Motor neuron (in vitro differentiated cells): Measurements from ENCODE around the gene CDCA3. TPM values are rescaled to one million over a fixed set of nuclear protein-coding genes. Genes with fewer than 3 reads are reported as not detected.

Experiments used
- ATAC-seq, 8 experiments: fragments of 200-7000 bp; cut with Tn5 transposase; replicated peaks in 6 of 8; 2 replicates each; pipeline ENCODE4 v1.8.0; 2021; ENCODE audit warnings: mild to moderate bottlenecking in 8 of 8, moderate library complexity in 8 of 8
- H3K27ac ChIP-seq, 2 donors: fragments of 250-450 bp; sonication (Bioruptor Pico); 2 replicates each; pipeline ENCODE4 v1.9.0; 2021; ENCODE audit warnings: antibody characterized with exemption in 2 of 2, mild to moderate bottlenecking in 2 of 2, moderate library complexity in 1 of 2
- H3K4me1 ChIP-seq, 2 donors: fragments of 250-450 bp; sonication (Bioruptor Pico); replicated peaks in 1 of 2; 2 replicates each; pipeline ENCODE4 v1.6.1; 2021; ENCODE audit warnings: antibody characterized with exemption in 2 of 2, mild to moderate bottlenecking in 2 of 2, moderate library complexity in 1 of 2
- H3K4me3 ChIP-seq, 5 donors: fragments of 250-450 bp; sonication (Bioruptor Pico); 2 replicates each; pipeline ENCODE4 v1.9.0; 2021; ENCODE audit warnings: antibody characterized with exemption in 5 of 5, mild to moderate bottlenecking in 5 of 5, moderate library complexity in 4 of 5
- WGBS, 10 experiments: fragments of 450-650 bp; shearing (Covaris generic); methylation state at CpG; one replicate each; pipeline ENCODE4 v1.0.0; 2022; 5-methylcytosine and 5-hydroxymethylcytosine counted together
- in situ Hi-C, 9 experiments: fragments of 400-800 bp; cut with MboI; loops; one replicate each; pipeline ENCODE4 v1.15.0; 2021; ENCODE audit warnings: low sequenced_read_pairs in 9 of 9, low pct_unique_long_range_greater_than_20kb in 2 of 9; ENCODE audit not compliant: unreplicated experiment in 9 of 9
- total RNA-seq, 8 experiments: library from RNA; unstranded; fragments of 300-600 nt; gene quantifications; 2 replicates each; pipeline versions ENCODE4 v1.2.3 to v1.2.4, GENCODE V29; 2022

Gene CDCA3
- total RNA-seq, 8 experiments from 2014 or later, result 3.0 to 36.3 (median 6.2) TPM

DNA sequence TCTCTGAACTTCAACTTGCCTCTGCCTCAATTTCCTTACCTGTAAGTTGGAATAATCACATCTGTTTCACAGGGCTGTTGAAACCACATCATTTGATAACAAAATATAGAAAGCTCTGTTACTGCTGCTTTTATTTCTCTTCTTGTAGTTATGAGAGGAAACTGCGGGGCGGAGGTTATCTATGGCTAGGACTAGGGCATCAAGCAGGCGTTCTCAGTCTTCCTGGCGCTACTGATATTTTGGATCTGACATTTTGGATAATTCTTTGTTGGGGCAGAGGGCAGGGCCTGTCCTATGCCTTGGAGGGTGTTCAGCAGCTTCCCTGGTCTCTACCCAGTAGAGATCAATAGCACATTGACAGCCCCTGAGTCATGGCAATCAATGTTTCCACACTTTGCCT lies 19.0 kb downstream of the CDCA3 start:
- no peak overlapping the region for H3K27ac ChIP-seq
- in situ Hi-C loops, result loop anchor here in 1 of 9 experiments (25.0 kb wide), 1 partner anchor 95 kb away; no protein-coding TSS in a partner anchor
- WGBS, 10 experiments, result 91 to 100% (median 98%) methylated on average over 3 to 4 of the region's 4 CpGs; no CpG with 5 or more reads in 4 of the 10 experiments
- ATAC-seq, result no peak
- no peak overlapping the region for H3K4me3 ChIP-seq
- peaks cover 11 to 12% of the 10 kb centered on the region in 2 donors for H3K4me1 ChIP-seq

GRCh38 chr12:6831450-6831995 lies 19.6 kb downstream of the CDCA3 start:
- ATAC-seq, result no peak
- in situ Hi-C loops, result loop anchor here in 1 of 9 experiments (25.0 kb wide), 1 partner anchor 94 kb away; no protein-coding TSS in a partner anchor
- Histone ChIP-seq H3K4me1 (peaks cover 17 to 18% of the 10 kb centered on the region in 2 donors), H3K27ac (no peak overlapping the region), H3K4me3 (no peak overlapping the region)
- WGBS, 10 experiments, result 70 to 100% (median 90%) methylated on average over 1 to 6 of the region's 12 CpGs; no CpG with 5 or more reads in 4 of the 10 experiments

- in situ Hi-C loops, result loop anchor here in 1 of 9 experiments (25.0 kb wide), 1 partner anchor 94 kb away; no protein-coding TSS in a partner anchor
- H3K4me3 ChIP-seq, result no peak overlapping the region
- WGBS, 10 experiments, result 40 to 100% (median 70%) methylated on average over 1 to 5 of the region's 6 CpGs; no CpG with 5 or more reads in 5 of the 10 experiments
- peaks cover 18% of the 10 kb centered on the region in 2 donors for H3K4me1 ChIP-seq
- no peak for ATAC-seq
- no peak overlapping the region for H3K27ac ChIP-seq
Measured at GRCh38 chr12:6830999-6831398, 20.1 kb downstream of the CDCA3 start.

DNA sequence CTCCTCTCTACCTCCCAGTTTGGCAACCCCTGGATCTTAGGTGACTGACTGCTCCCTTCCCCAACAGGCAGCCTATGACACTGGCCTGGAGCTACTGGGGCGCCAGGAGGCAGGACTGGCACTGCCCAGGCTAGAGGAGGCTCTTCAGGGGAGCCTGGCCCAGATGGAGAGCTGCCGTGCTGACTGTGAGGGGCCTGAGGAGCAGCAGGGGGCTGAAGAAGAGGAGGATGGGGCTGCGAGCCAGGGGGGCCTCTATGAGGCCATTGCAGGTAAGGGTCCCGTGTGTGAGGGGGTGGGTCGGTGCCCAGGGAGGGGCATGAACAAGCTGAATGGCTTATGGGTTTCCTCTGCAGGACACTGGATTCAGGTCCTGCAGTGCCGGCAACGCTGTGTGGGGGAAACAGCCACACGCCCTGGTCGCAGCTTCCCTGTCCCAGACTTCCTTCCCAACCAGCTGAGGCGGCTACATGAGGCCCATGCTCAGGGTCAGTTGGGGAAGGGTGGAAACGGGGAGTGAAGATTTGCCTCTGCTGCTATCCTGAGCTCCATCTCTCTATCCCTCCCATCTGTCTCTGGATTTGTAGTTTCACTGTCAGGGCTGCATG lies 20.7 kb downstream of the CDCA3 start:
- in situ Hi-C loops, result loop anchor here in 1 of 9 experiments (25.0 kb wide), 1 partner anchor 93 kb away; no protein-coding TSS in a partner anchor
- Histone ChIP-seq H3K4me1 (peaks cover 19 to 24% of the 10 kb centered on the region in 2 donors), H3K27ac (no peak overlapping the region), H3K4me3 (peak overlapping the region in 4 of 5 donors; percentile 80 to 99 (median 94))
- WGBS, 10 experiments, result 100% methylated on average over 1 to 2 of the region's 11 CpGs; no CpG with 5 or more reads in 8 of the 10 experiments
- ATAC-seq, result no peak

DNA sequence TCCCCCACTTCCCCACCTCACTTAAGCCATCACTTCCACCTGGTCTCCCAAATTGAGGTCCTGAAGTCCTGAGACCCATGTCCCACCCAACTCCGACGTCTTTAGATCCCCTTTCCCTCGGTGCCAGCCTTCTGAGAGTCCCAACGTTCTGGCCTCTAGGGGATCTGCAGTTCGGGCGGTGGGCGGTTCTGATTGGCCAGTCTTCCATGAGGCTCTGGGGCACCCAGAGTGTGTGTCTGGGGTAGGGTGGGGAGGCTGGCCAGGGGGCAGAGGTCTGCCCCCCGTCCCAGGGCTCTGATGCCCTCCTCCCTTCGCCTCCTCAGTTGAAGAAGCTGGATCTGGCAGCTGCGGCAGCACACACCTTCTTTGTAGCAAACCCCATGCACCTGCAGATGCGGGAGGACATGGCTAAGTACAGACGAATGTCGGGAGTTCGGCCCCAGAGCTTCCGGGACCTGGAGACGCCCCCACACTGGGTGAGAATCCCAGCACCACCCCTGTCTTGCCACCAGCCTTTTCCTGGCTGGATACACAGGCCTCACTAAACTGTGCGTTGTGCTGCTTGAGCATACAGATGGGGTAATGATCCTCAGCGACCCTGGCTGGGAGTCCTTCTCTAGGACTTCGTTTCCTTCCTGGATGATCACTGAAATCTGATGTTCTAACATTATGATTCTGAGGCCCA lies 21.4 kb downstream of the CDCA3 start:
- peak overlapping the region; percentile 76 to 99 (median 91) for H3K4me3 ChIP-seq
- in situ Hi-C loops, result loop anchor here in 1 of 9 experiments (25.0 kb wide), 1 partner anchor 92 kb away; no protein-coding TSS in a partner anchor
- ATAC-seq, result peak; percentile 12 to 40 (median 27)
- 0 to 100% (median 14%) methylated on average over 1 to 6 of the region's 19 CpGs; no CpG with 5 or more reads in 7 of the 10 experiments for WGBS, 10 experiments
- peaks cover 26 to 31% of the 10 kb centered on the region in 2 donors for H3K4me1 ChIP-seq
- H3K27ac ChIP-seq, result peak overlapping the region; percentile 89 to 95

- peak; percentile 24 to 56 (median 40) for ATAC-seq
- 0% methylated on average over 5 to 10 of the region's 71 CpGs; no CpG with 5 or more reads in 8 of the 10 experiments for WGBS, 10 experiments
- Histone ChIP-seq H3K27ac (peak overlapping the region; percentile 89 to 95), H3K4me3 (peak overlapping the region; percentile 76 to 99 (median 91)), H3K4me1 (peaks cover 27 to 38% of the 10 kb centered on the region in 2 donors)
- in situ Hi-C loops, result loop anchor here in 1 of 9 experiments (25.0 kb wide), 1 partner anchor 92 kb away; no protein-coding TSS in a partner anchor
Measured at GRCh38 chr12:6828781-6829535, 22.1 kb downstream of the CDCA3 start.

GRCh38 chr12:6827982-6828780 lies 22.9 kb downstream of the CDCA3 start, which contains the start of gene P3H3:
Gene P3H3, plus strand, starts transcription at chr12:6828407. Its CDS starts 34 bp downstream, at chr12:6828441.
- WGBS, 10 experiments, result 0% methylated on average over 1 to 9 of the region's 60 CpGs; no CpG with 5 or more reads in 8 of the 10 experiments
- Histone ChIP-seq H3K4me3 (peak within 1 kb of the TSS; percentile 76 to 99 (median 91)), H3K4me1 (peaks cover 31 to 46% of the 10 kb centered on the region in 2 donors), H3K27ac (peak within 1 kb of the TSS; percentile 89 to 95)
- in situ Hi-C loops, result loop anchor here in 1 of 9 experiments (25.0 kb wide), 1 partner anchor 91 kb away; no protein-coding TSS in a partner anchor
- ATAC-seq, result peak; percentile 4 to 34 (median 14)

- Histone ChIP-seq H3K4me1 (peaks cover 38 to 53% of the 10 kb centered on the region in 2 donors), H3K4me3 (peak overlapping the region; percentile 23 to 99 (median 80)), H3K27ac (peak overlapping the region; percentile 82 to 87)
- 0 to 10% methylated on average over 1 to 2 of the region's 8 CpGs; no CpG with 5 or more reads in 8 of the 10 experiments for WGBS, 10 experiments
- ATAC-seq, result peak; percentile 20 to 80 (median 74)
- in situ Hi-C loops, result loop anchor here in 1 of 9 experiments (25.0 kb wide), 1 partner anchor 90 kb away; no protein-coding TSS in a partner anchor
Measured at GRCh38 chr12:6827437-6827911, 23.6 kb downstream of the CDCA3 start.

DNA sequence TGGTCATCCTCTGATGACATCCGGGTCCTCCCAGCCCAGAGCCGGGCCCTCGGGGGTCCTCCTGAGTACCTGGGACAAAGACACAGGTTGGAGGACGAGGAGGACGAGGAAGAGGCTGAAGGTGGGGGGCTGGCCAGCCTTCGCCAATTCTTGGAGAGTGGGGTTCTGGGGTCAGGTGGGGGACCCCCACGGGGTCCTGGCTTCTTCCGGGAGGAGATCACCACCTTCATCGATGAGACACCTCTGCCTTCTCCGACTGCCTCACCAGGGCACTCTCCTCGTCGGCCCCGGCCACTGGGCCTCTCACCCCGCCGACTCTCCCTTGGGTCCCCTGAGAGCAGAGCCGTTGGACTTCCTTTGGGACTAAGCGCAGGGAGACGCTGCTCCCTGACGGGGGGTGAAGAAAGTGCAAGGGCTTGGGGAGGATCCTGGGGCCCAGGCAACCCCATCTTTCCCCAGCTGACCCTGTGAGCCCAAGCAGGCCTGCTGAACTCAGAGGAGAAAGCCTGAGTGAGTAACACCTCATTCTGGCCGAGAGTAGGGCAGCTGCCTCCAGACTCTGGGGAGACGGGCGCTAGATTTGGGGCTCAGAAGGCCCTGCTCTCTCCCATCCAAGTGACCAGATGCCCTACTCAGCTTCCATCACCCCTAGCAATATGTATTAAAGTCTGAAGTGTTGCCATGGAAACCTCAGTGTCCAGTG lies 24.2 kb downstream of the CDCA3 start:
- in situ Hi-C loops, result loop anchor here in 1 of 9 experiments (25.0 kb wide), 1 partner anchor 90 kb away; no protein-coding TSS in a partner anchor
- Histone ChIP-seq H3K27ac (peak overlapping the region; percentile 82 to 87), H3K4me3 (peak overlapping the region in 4 of 5 donors; percentile 1 to 99 (median 57)), H3K4me1 (peaks cover 44 to 56% of the 10 kb centered on the region in 2 donors)
- no peak for ATAC-seq
- 74 to 100% (median 85%) methylated on average over 1 to 8 of the region's 22 CpGs; no CpG with 5 or more reads in 6 of the 10 experiments for WGBS, 10 experiments

GRCh38 chr12:6826125-6826733 lies 24.9 kb downstream of the CDCA3 start:
- Histone ChIP-seq H3K27ac (peak overlapping the region in 1 of 2 donors; percentile 87), H3K4me1 (peaks cover 44 to 58% of the 10 kb centered on the region in 2 donors), H3K4me3 (no peak overlapping the region)
- 51 to 94% (median 85%) methylated on average over 1 to 7 of the region's 17 CpGs; no CpG with 5 or more reads in 2 of the 10 experiments for WGBS, 10 experiments
- ATAC-seq, result no peak
- in situ Hi-C loops, result loop anchor here in 1 of 9 experiments (25.0 kb wide), 1 partner anchor 89 kb away; no protein-coding TSS in a partner anchor
